Endodermal cell (in vitro differentiated cells): ENCODE data around the gene C1R. TPM values are rescaled to one million over a fixed set of nuclear protein-coding genes. Genes with fewer than 3 reads are reported as not detected.

Experiments used
- DNase-seq: peaks from one replicate; pipeline ENCODE4 v3.0.0-alpha.2; 2017
- H3K27ac ChIP-seq: 2 replicates; pipeline ENCODE4 v1.5.1; 2013; ENCODE audit warnings: mild to moderate bottlenecking, low read depth, low read length, moderate library complexity
- H3K27me3 ChIP-seq: 2 replicates; pipeline ENCODE4 v1.6.1; 2013; ENCODE audit warnings: mild to moderate bottlenecking, low read length, moderate library complexity; ENCODE audit not compliant: insufficient read depth, control insufficient read depth, poor library complexity, severe bottlenecking
- H3K36me3 ChIP-seq: 2 replicates; pipeline ENCODE4 v1.7.0; 2013; ENCODE audit warnings: mild to moderate bottlenecking, low read length, moderate library complexity; ENCODE audit not compliant: control insufficient read depth, insufficient read depth
- H3K4me1 ChIP-seq: one replicate; pipeline ENCODE4 v1.7.0; 2013; ENCODE audit warnings: low read length; ENCODE audit not compliant: control insufficient read depth, insufficient read depth
- H3K4me3 ChIP-seq: 2 replicates; pipeline ENCODE4 v1.5.1; 2013; ENCODE audit warnings: mild to moderate bottlenecking, low read length, moderate library complexity
- H3K9ac ChIP-seq: 2 replicates; pipeline ENCODE4 v1.6.1; 2013; ENCODE audit warnings: mild to moderate bottlenecking, low read length, moderate library complexity; ENCODE audit not compliant: poor library complexity, severe bottlenecking; ENCODE audit errors: extremely low read depth
- H3K9me3 ChIP-seq: 2 replicates; pipeline ENCODE4 v1.6.1; 2013; ENCODE audit warnings: mild to moderate bottlenecking, low read length, moderate library complexity; ENCODE audit not compliant: control insufficient read depth
- H3K27ac Mint-ChIP-seq: 2 replicates; pipeline ENCODE4 v1.8.0; 2020; ENCODE audit warnings: mixed read lengths
- H3K27me3 Mint-ChIP-seq: 2 replicates; pipeline ENCODE4 v1.8.0; 2021; ENCODE audit warnings: mild to moderate bottlenecking, mixed read lengths; ENCODE audit not compliant: insufficient read depth
- H3K36me3 Mint-ChIP-seq: 2 replicates; pipeline ENCODE4 v1.8.0; 2020; ENCODE audit warnings: low read depth, mixed read lengths
- H3K4me1 Mint-ChIP-seq: 2 replicates; pipeline ENCODE4 v1.8.0; 2020; ENCODE audit warnings: mixed read lengths
- H3K4me3 Mint-ChIP-seq: 2 replicates; pipeline ENCODE4 v1.8.0; 2020; ENCODE audit warnings: mild to moderate bottlenecking, moderate library complexity, mixed read lengths
- H3K9me3 Mint-ChIP-seq: 2 replicates; pipeline ENCODE4 v1.8.0; 2020; ENCODE audit warnings: mild to moderate bottlenecking, mixed read lengths
- WGBS, 2 experiments: methylation state at CpG; one replicate each; pipeline versions ENCODE4 v1.1.5 to v1.1.7; 2013; ENCODE audit warnings: missing lambda C conversion rate in 2 of 2, mixed read lengths in 1 of 2; ENCODE audit not compliant: insufficient coverage in 1 of 2, insufficient read length in 1 of 2; 5-methylcytosine and 5-hydroxymethylcytosine counted together
- total RNA-seq, 2 donors: library from RNA; stranded (reverse); fragmentation: NEBNext Ultra II Directional in 1 of 2; extraction: Animal tissue kit (Norgen Biotek cat#: 25700) in 1 of 2; gene quantifications; 2 replicates in 1 of 2; 3 replicates in 1 of 2; pipeline ENCODE4 v1.2.1, GENCODE V29; 2021
- TF ChIP-seq, protein P1 (sequence below): fragments of 200-600 bp; sonication (generic); conservative IDR thresholded peaks from 2 replicates; pipeline ENCODE4 v1.5.0; 2021; ENCODE audit warnings: antibody characterized with exemption, mild to moderate bottlenecking

The C1R gene
- total RNA-seq, 2 donors from 2014 or later = 3.9 TPM

DNA sequence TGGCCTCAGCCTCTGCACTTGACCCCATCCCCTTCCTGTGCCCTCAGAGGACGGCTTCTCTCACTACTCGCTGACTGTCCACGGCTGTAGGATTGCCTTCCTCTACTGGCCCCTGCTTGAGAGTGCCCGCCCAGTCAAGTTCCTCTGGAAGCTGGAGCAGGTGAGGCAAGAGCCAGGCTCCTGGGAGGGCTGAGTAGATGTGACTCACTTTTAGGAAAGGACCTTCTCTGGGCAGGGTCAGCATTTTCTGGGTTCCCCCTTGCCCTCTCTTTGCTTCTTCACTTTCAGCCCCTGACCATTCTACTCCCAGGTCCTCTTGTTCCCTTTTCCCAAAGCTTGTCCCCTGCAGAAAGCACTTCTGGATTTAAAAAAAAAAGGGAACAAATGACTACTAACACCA is 45.7 kb upstream of the C1R start:
- no peak for DNase-seq
- H3K27ac Mint-ChIP-seq = no peak overlapping the region
- Histone ChIP-seq H3K4me1 (no peaks in the 10 kb centered on the region), H3K27me3 (no peaks in the 10 kb centered on the region), H3K9ac (no peak overlapping the region), H3K9me3 (no peaks in the 10 kb centered on the region), H3K27ac (no peak overlapping the region), H3K4me3 (no peak overlapping the region), H3K36me3 (peaks cover 42% of the 10 kb centered on the region)
- H3K9me3 Mint-ChIP-seq = no peaks in the 10 kb centered on the region
- H3K4me3 Mint-ChIP-seq = no peak overlapping the region
- WGBS, 2 experiments = 80 to 96% methylated on average over 4 of the region's 4 CpGs
- H3K27me3 Mint-ChIP-seq = no peaks in the 10 kb centered on the region
- H3K36me3 Mint-ChIP-seq = peaks cover 89% of the 10 kb centered on the region
- TF ChIP-seq, protein P1, sequence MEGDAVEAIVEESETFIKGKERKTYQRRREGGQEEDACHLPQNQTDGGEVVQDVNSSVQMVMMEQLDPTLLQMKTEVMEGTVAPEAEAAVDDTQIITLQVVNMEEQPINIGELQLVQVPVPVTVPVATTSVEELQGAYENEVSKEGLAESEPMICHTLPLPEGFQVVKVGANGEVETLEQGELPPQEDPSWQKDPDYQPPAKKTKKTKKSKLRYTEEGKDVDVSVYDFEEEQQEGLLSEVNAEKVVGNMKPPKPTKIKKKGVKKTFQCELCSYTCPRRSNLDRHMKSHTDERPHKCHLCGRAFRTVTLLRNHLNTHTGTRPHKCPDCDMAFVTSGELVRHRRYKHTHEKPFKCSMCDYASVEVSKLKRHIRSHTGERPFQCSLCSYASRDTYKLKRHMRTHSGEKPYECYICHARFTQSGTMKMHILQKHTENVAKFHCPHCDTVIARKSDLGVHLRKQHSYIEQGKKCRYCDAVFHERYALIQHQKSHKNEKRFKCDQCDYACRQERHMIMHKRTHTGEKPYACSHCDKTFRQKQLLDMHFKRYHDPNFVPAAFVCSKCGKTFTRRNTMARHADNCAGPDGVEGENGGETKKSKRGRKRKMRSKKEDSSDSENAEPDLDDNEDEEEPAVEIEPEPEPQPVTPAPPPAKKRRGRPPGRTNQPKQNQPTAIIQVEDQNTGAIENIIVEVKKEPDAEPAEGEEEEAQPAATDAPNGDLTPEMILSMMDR = no peak
- peaks cover 5% of the 10 kb centered on the region for H3K4me1 Mint-ChIP-seq

DNA sequence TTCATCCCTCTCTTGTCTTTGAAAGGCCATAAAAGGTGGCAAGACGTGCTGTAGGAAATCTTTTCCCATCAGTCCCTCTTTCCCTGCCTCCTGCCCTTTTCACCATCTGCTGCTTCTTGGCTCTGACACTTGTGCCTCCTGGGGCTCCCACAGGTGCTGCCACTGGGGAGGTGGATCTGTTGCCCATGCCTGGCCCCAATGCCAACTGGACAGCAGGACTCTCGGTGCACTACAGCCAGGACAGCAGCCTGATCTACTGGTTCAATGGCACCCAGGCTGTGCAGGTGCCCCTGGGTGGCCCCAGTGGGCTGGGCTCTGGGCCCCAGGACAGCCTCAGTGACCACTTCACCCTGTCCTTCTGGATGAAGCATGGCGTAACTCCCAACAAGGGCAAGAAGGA is 44.4 kb upstream of the C1R start:
- TF ChIP-seq, protein P1 = no peak
- 93 to 94% methylated on average over 3 of the region's 3 CpGs for WGBS, 2 experiments
- no peak for DNase-seq
- Mint-ChIP-seq H3K27me3 (peaks cover 2% of the 10 kb centered on the region), H3K4me3 (no peak overlapping the region), H3K9me3 (no peaks in the 10 kb centered on the region), H3K4me1 (peaks cover 14% of the 10 kb centered on the region), H3K27ac (no peak overlapping the region), H3K36me3 (peaks cover 82% of the 10 kb centered on the region)
- Histone ChIP-seq H3K4me1 (no peaks in the 10 kb centered on the region), H3K36me3 (peaks cover 34% of the 10 kb centered on the region), H3K9me3 (no peaks in the 10 kb centered on the region), H3K4me3 (no peak overlapping the region), H3K27me3 (no peaks in the 10 kb centered on the region), H3K27ac (no peak overlapping the region), H3K9ac (no peak overlapping the region)

DNA sequence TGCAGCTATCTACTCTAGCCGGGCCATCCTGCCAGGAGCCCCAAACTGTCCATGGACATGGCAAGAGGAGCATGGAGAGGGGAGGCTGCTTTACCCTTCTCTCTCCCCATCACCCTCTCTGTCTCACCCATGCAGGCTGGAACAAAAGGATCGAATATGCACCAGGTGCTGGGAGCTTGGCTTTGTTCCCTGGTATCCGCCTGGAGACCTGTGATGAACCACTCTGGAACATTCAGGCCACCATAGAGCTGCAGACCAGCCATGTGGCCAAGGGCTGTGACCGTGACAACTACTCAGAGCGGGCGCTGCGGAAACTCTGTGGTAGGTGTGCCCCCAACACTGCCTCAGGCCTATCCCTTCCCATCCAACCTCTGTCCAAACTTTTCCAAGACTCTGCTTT is 43.8 kb upstream of the C1R start:
- no peak overlapping the region for H3K9ac ChIP-seq
- Mint-ChIP-seq H3K27ac (no peak overlapping the region), H3K36me3 (peaks cover 77% of the 10 kb centered on the region), H3K4me1 (peaks cover 19% of the 10 kb centered on the region), H3K4me3 (no peak overlapping the region), H3K27me3 (peaks cover 3% of the 10 kb centered on the region), H3K9me3 (no peaks in the 10 kb centered on the region)
- no peak for DNase-seq
- WGBS, 2 experiments = 94% methylated on average over 3 to 7 of the region's 7 CpGs
- TF ChIP-seq, protein P1 = no peak
- peaks cover 32% of the 10 kb centered on the region for H3K36me3 ChIP-seq
- no peaks in the 10 kb centered on the region for H3K4me1 ChIP-seq
- no peaks in the 10 kb centered on the region for H3K27me3 ChIP-seq
- no peaks in the 10 kb centered on the region for H3K9me3 ChIP-seq
- H3K27ac ChIP-seq = no peak overlapping the region
- H3K4me3 ChIP-seq = no peak overlapping the region
